ENCODE results near the gene EHMT1. TPM values are rescaled to one million over a fixed set of nuclear protein-coding genes. Genes with fewer than 3 reads are reported as not detected.
A peak's percentile ranks its signal among the peaks of the same experiment; 100 is the strongest.

EHMT1 gene
- total RNA-seq, 1 donor from 2014 or later: 159 TPM

- Mint-ChIP-seq H3K4me1 (ENCODE audit: low read depth) (peaks cover 7% of the 10 kb centered on the region), H3K4me3 (ENCODE audit: low read depth) (no peak overlapping the region), H3K9me3 (ENCODE audit: low read depth) (peaks cover 4% of the 10 kb centered on the region), H3K27me3 (no peaks in the 10 kb centered on the region), H3K36me3 (ENCODE audit: insufficient read depth) (peaks cover 31% of the 10 kb centered on the region), H3K27ac (peak overlapping the region; percentile 77)
- no peak for DNase-seq (ENCODE audit: low spot score, unreplicated experiment)
- TF ChIP-seq, protein P1, sequence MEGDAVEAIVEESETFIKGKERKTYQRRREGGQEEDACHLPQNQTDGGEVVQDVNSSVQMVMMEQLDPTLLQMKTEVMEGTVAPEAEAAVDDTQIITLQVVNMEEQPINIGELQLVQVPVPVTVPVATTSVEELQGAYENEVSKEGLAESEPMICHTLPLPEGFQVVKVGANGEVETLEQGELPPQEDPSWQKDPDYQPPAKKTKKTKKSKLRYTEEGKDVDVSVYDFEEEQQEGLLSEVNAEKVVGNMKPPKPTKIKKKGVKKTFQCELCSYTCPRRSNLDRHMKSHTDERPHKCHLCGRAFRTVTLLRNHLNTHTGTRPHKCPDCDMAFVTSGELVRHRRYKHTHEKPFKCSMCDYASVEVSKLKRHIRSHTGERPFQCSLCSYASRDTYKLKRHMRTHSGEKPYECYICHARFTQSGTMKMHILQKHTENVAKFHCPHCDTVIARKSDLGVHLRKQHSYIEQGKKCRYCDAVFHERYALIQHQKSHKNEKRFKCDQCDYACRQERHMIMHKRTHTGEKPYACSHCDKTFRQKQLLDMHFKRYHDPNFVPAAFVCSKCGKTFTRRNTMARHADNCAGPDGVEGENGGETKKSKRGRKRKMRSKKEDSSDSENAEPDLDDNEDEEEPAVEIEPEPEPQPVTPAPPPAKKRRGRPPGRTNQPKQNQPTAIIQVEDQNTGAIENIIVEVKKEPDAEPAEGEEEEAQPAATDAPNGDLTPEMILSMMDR (IDR thresholded peaks at IDR 0.05; ENCODE audit: unreplicated experiment): no peak
Measured at GRCh38 chr9:137750007-137750406, 131.2 kb downstream of the EHMT1 start.

DNA sequence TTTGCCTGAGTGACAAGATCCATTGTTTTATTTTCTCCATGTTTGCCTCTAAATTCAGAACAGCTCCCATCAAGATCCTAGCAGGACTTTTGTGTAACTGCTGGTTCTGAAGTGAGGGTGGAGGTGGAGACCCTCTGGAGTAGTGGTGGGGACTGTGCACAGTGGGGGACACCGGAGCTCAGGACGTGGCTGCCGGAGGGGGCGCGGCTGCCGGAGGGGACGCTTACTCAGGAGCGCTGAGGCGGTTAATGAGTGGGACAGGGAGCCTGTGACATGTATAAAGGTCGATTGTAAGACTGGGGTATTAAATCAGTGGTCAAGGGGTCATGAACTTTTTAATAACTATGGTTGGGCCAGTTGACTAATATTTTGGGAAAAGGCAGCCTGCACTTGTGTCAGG, 131.8 kb downstream of the EHMT1 start:
- TF ChIP-seq, protein P1 (IDR thresholded peaks at IDR 0.05; ENCODE audit: unreplicated experiment): no peak
- Mint-ChIP-seq H3K4me1 (ENCODE audit: low read depth) (peaks cover 7% of the 10 kb centered on the region), H3K4me3 (ENCODE audit: low read depth) (no peak overlapping the region)

GRCh38 chr9:137751616-137752015, 132.8 kb downstream of the EHMT1 start:
- Mint-ChIP-seq H3K4me3 (ENCODE audit: low read depth) (no peak overlapping the region), H3K27ac (no peak overlapping the region), H3K36me3 (ENCODE audit: insufficient read depth) (peaks cover 44% of the 10 kb centered on the region), H3K27me3 (no peaks in the 10 kb centered on the region), H3K4me1 (ENCODE audit: low read depth) (peaks cover 4% of the 10 kb centered on the region), H3K9me3 (ENCODE audit: low read depth) (peaks cover 4% of the 10 kb centered on the region)
- TF ChIP-seq, protein P1 (IDR thresholded peaks at IDR 0.05; ENCODE audit: unreplicated experiment): no peak
- no peak for DNase-seq (ENCODE audit: low spot score, unreplicated experiment)

More for the DNA sequence above, 131.8 kb downstream of the EHMT1 start:
- DNase-seq (ENCODE audit: low spot score, unreplicated experiment): no peak
- Mint-ChIP-seq H3K27ac (peak overlapping the region; percentile 92), H3K27me3 (no peaks in the 10 kb centered on the region), H3K9me3 (ENCODE audit: low read depth) (peaks cover 4% of the 10 kb centered on the region), H3K36me3 (ENCODE audit: insufficient read depth) (peaks cover 35% of the 10 kb centered on the region)

- TF ChIP-seq, protein P1 (IDR thresholded peaks at IDR 0.05; ENCODE audit: unreplicated experiment): no peak
- Mint-ChIP-seq H3K27ac (peak overlapping the region; percentile 16), H3K9me3 (ENCODE audit: low read depth) (peaks cover 4% of the 10 kb centered on the region), H3K36me3 (ENCODE audit: insufficient read depth) (peaks cover 43% of the 10 kb centered on the region), H3K4me1 (ENCODE audit: low read depth) (peaks cover 4% of the 10 kb centered on the region), H3K4me3 (ENCODE audit: low read depth) (no peak overlapping the region), H3K27me3 (no peaks in the 10 kb centered on the region)
- DNase-seq (ENCODE audit: low spot score, unreplicated experiment): no peak
Measured at GRCh38 chr9:137752426-137752825, 133.6 kb downstream of the EHMT1 start.

GRCh38 chr9:137753192-137753765, 134.5 kb downstream of the EHMT1 start:
- H3K36me3 Mint-ChIP-seq (ENCODE audit: insufficient read depth): peaks cover 49% of the 10 kb centered on the region
- H3K27ac Mint-ChIP-seq: peak overlapping the region; percentile 81
- no peaks in the 10 kb centered on the region for H3K27me3 Mint-ChIP-seq
- no peak for DNase-seq (ENCODE audit: low spot score, unreplicated experiment)
- peaks cover 4% of the 10 kb centered on the region for H3K9me3 Mint-ChIP-seq (ENCODE audit: low read depth)
- peaks cover 4% of the 10 kb centered on the region for H3K4me1 Mint-ChIP-seq (ENCODE audit: low read depth)
- TF ChIP-seq, protein P1 (IDR thresholded peaks at IDR 0.05; ENCODE audit: unreplicated experiment): no peak
- H3K4me3 Mint-ChIP-seq (ENCODE audit: low read depth): no peak overlapping the region
